ENCODE results near the gene ARHGAP24.
A peak's percentile ranks its signal among the peaks of the same experiment; 100 is the strongest.

Gene ARHGAP24

GRCh38 chr4:85474818-85475630 lies at the start of gene ARHGAP24:
Gene ARHGAP24 (plus strand): TSS chr4:85475150.
- DNase-seq (ENCODE audit: low read depth in 2 of 3, low spot score in 2 of 3), result peak in 2 of 3 experiments; percentile 5 to 29

DNA sequence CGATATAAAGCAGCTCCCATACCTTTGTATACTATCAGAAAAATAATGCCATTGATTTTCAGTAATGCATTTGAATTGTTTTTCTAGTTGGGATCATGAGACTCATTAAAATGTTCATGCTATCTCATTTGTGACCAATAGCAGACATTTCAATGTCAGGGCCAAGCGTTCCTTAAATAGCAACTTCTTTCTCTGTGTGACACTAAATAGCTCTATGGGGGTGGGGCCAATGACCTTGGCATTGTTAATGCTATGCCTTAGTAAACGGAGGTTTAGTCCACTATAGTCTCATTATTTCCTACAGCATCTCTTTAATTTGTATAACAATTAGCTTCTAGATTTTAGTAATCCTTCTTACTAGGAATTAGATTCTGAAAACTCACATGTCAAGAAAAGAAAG lies 48.6 kb upstream of the ARHGAP24 start:
- DNase-seq (ENCODE audit: low read depth in 2 of 3, low spot score in 2 of 3), result no peak

DNA sequence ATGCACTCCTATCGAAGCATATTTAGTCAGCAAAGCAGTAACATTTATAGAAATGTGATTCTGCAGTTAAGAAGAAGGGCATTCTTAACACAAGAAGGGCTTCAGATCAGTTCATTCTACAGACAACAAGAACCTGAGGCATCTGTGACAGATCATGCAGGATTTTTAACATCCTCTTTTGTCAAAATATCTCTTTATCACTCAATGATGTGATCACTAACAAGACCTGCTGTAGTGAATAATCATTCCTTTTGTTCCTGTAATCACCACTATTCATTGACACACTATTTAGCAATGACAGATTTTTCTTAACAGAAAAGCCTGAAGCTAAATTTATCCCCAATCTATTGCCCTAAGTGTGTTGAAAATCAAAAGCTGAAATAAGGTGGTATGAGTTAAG lies 47.8 kb upstream of the ARHGAP24 start:
- DNase-seq (ENCODE audit: low read depth in 2 of 3, low spot score in 2 of 3), result no peak

- no peak for DNase-seq (ENCODE audit: low read depth in 2 of 3, low spot score in 2 of 3)
These were observed 44.7 kb upstream of the ARHGAP24 start for GRCh38 chr4:85430226-85430625.

- no peak for DNase-seq (ENCODE audit: low read depth in 2 of 3, low spot score in 2 of 3)
These were observed 44.3 kb upstream of the ARHGAP24 start for GRCh38 chr4:85430697-85431096.

GRCh38 chr4:85431156-85431555 lies 43.8 kb upstream of the ARHGAP24 start:
- no peak for DNase-seq (ENCODE audit: low read depth in 2 of 3, low spot score in 2 of 3)

- DNase-seq (ENCODE audit: low read depth in 2 of 3, low spot score in 2 of 3), result no peak
These were observed 43.0 kb upstream of the ARHGAP24 start for GRCh38 chr4:85431881-85432485.

DNA sequence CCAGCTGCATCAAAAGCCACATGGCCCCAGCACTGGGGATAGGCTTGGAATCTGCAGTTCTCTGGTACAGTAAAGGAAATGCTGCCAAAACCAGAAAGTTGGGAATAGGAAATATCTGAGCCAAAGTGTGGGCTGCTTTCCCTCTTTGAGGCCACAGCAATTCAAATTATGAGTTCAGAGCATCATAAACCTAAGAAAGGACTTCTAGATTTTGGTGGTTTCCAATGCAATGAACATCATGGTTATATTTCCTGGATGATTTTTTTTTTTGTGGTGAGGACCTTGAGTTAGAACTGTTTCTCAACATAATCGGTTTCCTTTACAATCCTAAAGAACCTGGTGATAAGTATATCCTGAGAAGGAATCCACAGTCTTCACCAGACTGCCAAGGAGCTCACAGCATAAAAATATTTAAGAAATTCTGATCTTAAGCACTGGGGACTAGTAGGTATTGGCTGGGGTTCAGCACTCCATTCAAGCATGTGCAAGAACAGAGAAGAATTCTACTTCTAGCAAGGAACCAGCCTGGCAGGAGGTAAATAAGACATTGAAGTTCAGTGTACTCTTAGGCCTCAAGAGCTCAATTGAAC lies 29.8 kb upstream of the ARHGAP24 start:
- no peak for DNase-seq (ENCODE audit: low read depth in 2 of 3, low spot score in 2 of 3)

- no peak for DNase-seq (ENCODE audit: low read depth in 2 of 3, low spot score in 2 of 3)
These were observed 28.6 kb upstream of the ARHGAP24 start for GRCh38 chr4:85446141-85446861.

DNA sequence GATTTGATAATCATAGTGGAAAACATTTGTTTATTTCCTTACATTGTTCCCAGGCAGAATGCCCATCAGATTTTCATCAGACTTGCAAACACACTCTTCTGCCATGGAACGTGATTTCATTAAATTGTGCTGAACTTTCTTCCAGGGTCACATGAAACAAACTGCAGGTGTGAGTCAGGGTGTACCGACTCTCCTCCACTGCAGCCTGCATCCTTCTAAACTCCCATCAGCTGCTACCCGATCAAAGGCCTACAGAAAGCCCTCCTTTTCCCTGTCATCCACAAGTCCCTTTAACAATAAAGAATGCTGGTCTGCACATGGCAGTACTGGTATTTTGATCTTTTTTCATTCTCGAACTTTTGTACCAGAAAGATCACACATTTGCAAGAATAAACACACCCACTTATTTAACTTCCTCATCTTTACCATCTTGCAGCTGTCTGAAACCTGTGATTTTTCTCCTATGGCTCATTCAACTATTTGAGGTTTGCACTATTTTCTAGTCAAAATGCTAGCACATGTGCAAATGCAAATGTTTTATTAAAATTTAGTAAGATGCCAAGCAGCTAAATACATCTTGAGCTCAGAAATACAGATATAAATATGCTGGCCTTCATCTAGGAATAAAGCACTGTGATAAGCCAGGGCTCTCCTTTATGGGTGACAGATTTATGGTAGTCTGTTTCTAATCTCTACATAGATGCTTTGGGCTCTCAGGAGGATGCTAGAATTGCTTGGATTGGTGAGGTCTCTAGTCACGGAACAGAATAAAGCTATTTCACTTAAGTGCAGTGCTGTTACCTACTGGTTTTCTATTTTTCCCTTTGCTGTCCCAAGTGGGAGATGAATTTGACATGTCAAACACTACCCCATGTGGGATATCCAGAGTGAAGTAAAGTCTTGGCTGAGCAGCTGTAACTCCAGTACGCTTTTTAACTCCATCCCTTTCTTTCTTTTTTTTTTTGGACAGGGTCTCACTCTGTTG lies 25.8 kb upstream of the ARHGAP24 start:
- no peak for DNase-seq (ENCODE audit: low read depth in 2 of 3, low spot score in 2 of 3)

GRCh38 chr4:85452058-85452731 lies 22.8 kb upstream of the ARHGAP24 start:
- no peak for DNase-seq (ENCODE audit: low read depth in 2 of 3, low spot score in 2 of 3)

DNA sequence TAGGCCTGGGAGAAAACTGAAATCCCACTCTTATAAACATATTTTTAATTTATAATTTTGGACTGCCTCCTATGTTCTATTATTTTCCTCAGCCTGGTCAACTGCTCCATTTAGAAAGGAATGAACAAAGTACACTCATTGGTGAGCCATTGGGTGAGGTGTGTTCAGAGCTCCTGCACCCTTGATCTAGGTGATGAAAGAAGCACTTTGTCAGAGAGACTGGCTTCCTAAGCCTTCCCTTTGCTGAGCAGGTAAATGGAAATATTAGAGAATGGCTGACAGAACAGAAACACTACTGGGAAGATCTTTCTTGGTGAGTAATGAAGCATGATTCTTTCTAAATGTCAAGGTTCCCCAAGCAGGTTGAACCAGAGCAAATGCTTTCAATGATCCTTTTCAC lies 19.0 kb upstream of the ARHGAP24 start:
- no peak for DNase-seq (ENCODE audit: low read depth in 2 of 3, low spot score in 2 of 3)

DNA sequence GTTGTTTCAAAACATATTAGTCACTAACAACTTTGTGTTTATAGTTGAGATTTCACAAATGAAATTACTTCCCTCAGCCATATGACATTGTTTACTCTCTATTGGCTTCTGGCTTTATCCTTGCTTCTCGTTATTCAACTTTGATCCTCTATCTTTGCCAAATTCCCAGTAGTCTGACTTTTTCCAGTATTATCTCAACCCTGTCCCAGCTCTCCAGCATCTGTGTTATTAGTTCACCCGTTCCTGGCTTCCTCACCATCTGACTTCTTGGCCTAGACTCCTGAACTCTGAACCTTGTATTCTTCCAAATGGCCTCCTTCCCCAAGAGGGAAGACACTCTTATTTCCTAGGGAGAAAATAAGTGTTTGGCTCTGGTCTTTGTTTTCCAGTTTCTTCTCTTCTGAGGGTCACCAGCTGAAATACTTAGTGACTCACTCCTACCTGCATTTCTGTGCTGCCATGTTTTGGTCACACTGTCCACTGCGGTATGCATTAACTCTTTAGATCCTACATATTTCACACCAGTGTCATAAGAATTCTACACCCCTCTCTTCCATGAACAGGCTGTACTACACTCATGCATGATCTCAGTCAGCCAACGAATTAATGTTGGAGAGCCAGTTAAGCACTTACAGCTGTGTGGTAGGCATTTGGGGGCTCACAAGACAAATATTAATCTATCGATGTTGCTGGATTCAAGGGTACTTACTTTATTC lies 17.0 kb upstream of the ARHGAP24 start:
- no peak for DNase-seq (ENCODE audit: low read depth in 2 of 3, low spot score in 2 of 3)

GRCh38 chr4:85459736-85460135 lies 15.2 kb upstream of the ARHGAP24 start:
- DNase-seq (ENCODE audit: low read depth in 2 of 3, low spot score in 2 of 3), result no peak

DNA sequence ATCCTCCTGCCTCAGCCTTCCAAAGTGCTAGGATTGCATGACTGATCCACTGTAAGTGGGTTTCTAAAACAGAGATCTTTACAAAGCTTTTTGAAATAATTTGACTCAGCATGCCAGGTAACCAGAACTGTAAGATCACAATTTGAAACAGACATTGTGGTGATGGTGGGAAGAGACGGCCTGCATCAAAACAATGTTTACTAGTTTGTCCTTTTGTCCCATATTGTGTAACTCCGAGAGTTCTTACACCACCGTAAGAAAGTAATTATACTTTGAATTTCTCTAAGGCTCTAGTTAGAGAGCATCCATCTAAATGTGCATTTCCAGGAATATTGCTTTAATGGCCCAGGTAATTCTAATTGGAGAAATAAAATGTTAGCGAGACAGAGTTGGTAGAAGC lies 594 bp upstream of the ARHGAP24 start:
- DNase-seq (ENCODE audit: low read depth in 2 of 3, low spot score in 2 of 3), result no peak

DNA sequence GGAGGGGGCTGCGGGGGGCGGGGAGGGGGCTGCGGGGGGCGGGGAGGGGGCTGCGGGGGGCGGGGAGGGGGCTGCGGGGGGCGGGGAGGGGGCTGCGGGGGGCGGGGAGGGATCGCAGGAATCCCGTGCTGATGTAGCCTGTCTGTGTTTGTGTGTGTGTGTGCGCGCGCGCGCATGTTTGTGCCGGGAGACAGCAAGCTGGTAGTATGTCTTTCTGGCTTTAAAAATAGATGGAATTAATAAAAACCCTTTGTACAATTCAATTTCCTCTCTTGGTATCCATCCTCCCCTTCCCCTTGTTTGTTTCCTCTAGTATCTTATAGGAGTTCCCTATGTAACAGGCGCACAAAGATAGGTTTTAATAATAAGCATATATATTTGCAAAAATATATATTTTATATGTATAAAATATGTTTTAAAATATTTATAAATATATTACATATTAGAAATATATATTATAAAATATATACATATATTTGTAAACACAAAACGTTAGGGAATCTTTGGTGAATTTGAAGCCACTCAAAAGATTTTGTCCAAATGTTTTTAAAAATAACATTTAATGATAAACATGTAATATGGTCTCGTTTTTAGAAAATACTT lies 782 bp downstream of the ARHGAP24 start:
- DNase-seq (ENCODE audit: low read depth in 2 of 3, low spot score in 2 of 3), result no peak

GRCh38 chr4:85476381-85476780 lies 1.4 kb downstream of the ARHGAP24 start:
- no peak for DNase-seq (ENCODE audit: low read depth in 2 of 3, low spot score in 2 of 3)

GRCh38 chr4:85477534-85477933 lies 2.6 kb downstream of the ARHGAP24 start:
- DNase-seq (ENCODE audit: low read depth in 2 of 3, low spot score in 2 of 3), result no peak

- no peak for DNase-seq (ENCODE audit: low read depth in 2 of 3, low spot score in 2 of 3)
These were observed 3.6 kb downstream of the ARHGAP24 start for GRCh38 chr4:85478576-85478975.

All from activated CD8-positive, alpha-beta memory T cell treated with anti-CD3 and anti-CD28 coated beads for 48 hours (primary cell).